BLaER1 treated with 17β-estradiol and CSF1 and Interleukin-3, amounts not matched to agents 10 nM and 100 nM (cell line): Measurements from ENCODE around the gene SMARCB1.

Source experiments
- H3K27ac ChIP-seq, 11 experiments: shearing (Covaris generic); formaldehyde crosslinking; 2 replicates each; pipeline ENCODE4 v1.8.1; 2022
- H3K27me3 ChIP-seq, 11 experiments: shearing (Covaris generic); formaldehyde crosslinking; 2 replicates each; pipeline ENCODE4 v1.8.1; 2022
- H3K36me3 ChIP-seq, 11 experiments: shearing (Covaris generic); formaldehyde crosslinking; 2 replicates each; pipeline ENCODE4 v1.8.1; 2022
- H3K4me1 ChIP-seq, 10 experiments: shearing (Covaris generic); formaldehyde crosslinking; 2 replicates each; pipeline ENCODE4 v1.8.1; 2022
- H3K4me2 ChIP-seq, 11 experiments: shearing (Covaris generic); formaldehyde crosslinking; 2 replicates each; pipeline ENCODE4 v1.8.1; 2022
- H3K4me3 ChIP-seq, 10 experiments: shearing (Covaris generic); formaldehyde crosslinking; 2 replicates each; pipeline ENCODE4 v1.8.1; 2022
- H3K9ac ChIP-seq, 11 experiments: shearing (Covaris generic); formaldehyde crosslinking; 2 replicates each; pipeline ENCODE4 v1.8.1; 2022
- H3K9me3 ChIP-seq, 11 experiments: shearing (Covaris generic); formaldehyde crosslinking; replicated peaks in 1 of 11; 2 replicates each; pipeline ENCODE4 v1.8.1; 2022
- H4K20me1 ChIP-seq, 11 experiments: shearing (Covaris generic); formaldehyde crosslinking; 2 replicates each; pipeline ENCODE4 v1.8.1; 2022
- Cebpa-rat ChIP-seq, 11 experiments: shearing (Covaris generic); IDR thresholded peaks; 2 replicates each; pipeline ENCODE4 v1.8.1; 2022

Gene SMARCB1

GRCh38 chr22:23875801-23876200 is 89.0 kb downstream of the SMARCB1 start:
- H3K27me3 ChIP-seq: no peaks in the 10 kb centered on the region
- TF ChIP-seq Cebpa-rat (IDR thresholded peaks at IDR 0.05): no peak
- H3K4me3 ChIP-seq: no peak overlapping the region
- no peak overlapping the region for H3K27ac ChIP-seq
- H3K4me2 ChIP-seq: peak overlapping the region in 2 of 11 experiments; percentile 77 to 80; a peak in 1 of 22 replicates
- H3K9ac ChIP-seq: no peak overlapping the region
- no peaks in the 10 kb centered on the region for H4K20me1 ChIP-seq
- peaks cover 0 to 12% (median 8%) of the 10 kb centered on the region in 11 experiments; a peak in 10 of 22 replicates for H3K9me3 ChIP-seq
- H3K36me3 ChIP-seq: peaks cover 11 to 43% (median 37%) of the 10 kb centered on the region in 11 experiments; a peak in 21 of 22 replicates
- H3K4me1 ChIP-seq: peaks cover 7 to 33% (median 19%) of the 10 kb centered on the region in 10 experiments; a peak in 19 of 20 replicates

DNA sequence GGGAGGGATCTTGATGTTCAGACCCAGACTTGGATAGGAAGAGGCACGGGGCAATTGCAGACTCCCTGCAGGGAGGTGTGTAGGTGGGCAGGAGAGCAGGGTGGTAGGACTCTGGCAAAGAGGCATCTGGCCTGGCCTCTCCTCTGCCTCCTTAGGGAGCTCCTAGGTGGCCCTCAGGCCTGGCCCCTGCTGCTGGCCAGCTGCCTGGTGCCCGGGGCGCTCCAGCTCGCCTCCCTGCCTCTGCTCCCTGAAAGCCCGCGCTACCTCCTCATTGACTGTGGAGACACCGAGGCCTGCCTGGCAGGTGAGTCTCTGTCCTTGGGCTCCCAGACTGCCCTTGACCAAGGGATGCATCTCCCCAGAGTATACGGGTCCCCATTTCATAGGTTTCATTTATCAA is 90.8 kb downstream of the SMARCB1 start:
- TF ChIP-seq Cebpa-rat (IDR thresholded peaks at IDR 0.05): no peak
- no peak overlapping the region for H3K9ac ChIP-seq
- H3K4me1 ChIP-seq: peaks cover 7 to 33% (median 19%) of the 10 kb centered on the region in 10 experiments; a peak in 19 of 20 replicates
- H4K20me1 ChIP-seq: no peaks in the 10 kb centered on the region
- no peaks in the 10 kb centered on the region for H3K27me3 ChIP-seq
- peaks cover 0 to 12% (median 8%) of the 10 kb centered on the region in 11 experiments; a peak in 10 of 22 replicates for H3K9me3 ChIP-seq
- no peak overlapping the region for H3K4me3 ChIP-seq
- H3K27ac ChIP-seq: no peak overlapping the region
- no peak overlapping the region for H3K4me2 ChIP-seq
- H3K36me3 ChIP-seq: peaks cover 11 to 43% (median 37%) of the 10 kb centered on the region in 11 experiments; a peak in 21 of 22 replicates

- peaks cover 11 to 43% (median 38%) of the 10 kb centered on the region in 11 experiments; a peak in 21 of 22 replicates for H3K36me3 ChIP-seq
- H3K4me2 ChIP-seq: no peak overlapping the region
- H3K4me1 ChIP-seq: peaks cover 7 to 33% (median 19%) of the 10 kb centered on the region in 10 experiments; a peak in 19 of 20 replicates
- TF ChIP-seq Cebpa-rat (IDR thresholded peaks at IDR 0.05): no peak
- no peak overlapping the region for H3K9ac ChIP-seq
- H3K27me3 ChIP-seq: no peaks in the 10 kb centered on the region
- no peak overlapping the region for H3K4me3 ChIP-seq
- peaks cover 0 to 12% (median 8%) of the 10 kb centered on the region in 11 experiments; a peak in 10 of 22 replicates for H3K9me3 ChIP-seq
- no peak overlapping the region for H3K27ac ChIP-seq
- no peaks in the 10 kb centered on the region for H4K20me1 ChIP-seq
These were observed 91.5 kb downstream of the SMARCB1 start for GRCh38 chr22:23878219-23878618.

GRCh38 chr22:23882370-23882769 is 95.6 kb downstream of the SMARCB1 start:
- H3K27ac ChIP-seq: no peak overlapping the region
- peaks cover 0 to 12% (median 8%) of the 10 kb centered on the region in 11 experiments; a peak in 10 of 22 replicates for H3K9me3 ChIP-seq
- H3K27me3 ChIP-seq: no peaks in the 10 kb centered on the region
- H3K36me3 ChIP-seq: peaks cover 5 to 36% (median 19%) of the 10 kb centered on the region in 11 experiments; a peak in 20 of 22 replicates
- H3K4me1 ChIP-seq: peaks cover 0 to 8% (median 0%) of the 10 kb centered on the region in 10 experiments; a peak in 3 of 20 replicates
- H4K20me1 ChIP-seq: no peaks in the 10 kb centered on the region; a peak in 1 of 22 replicates
- H3K9ac ChIP-seq: no peak overlapping the region
- H3K4me2 ChIP-seq: no peak overlapping the region
- no peak overlapping the region for H3K4me3 ChIP-seq
- TF ChIP-seq Cebpa-rat (IDR thresholded peaks at IDR 0.05): no peak

DNA sequence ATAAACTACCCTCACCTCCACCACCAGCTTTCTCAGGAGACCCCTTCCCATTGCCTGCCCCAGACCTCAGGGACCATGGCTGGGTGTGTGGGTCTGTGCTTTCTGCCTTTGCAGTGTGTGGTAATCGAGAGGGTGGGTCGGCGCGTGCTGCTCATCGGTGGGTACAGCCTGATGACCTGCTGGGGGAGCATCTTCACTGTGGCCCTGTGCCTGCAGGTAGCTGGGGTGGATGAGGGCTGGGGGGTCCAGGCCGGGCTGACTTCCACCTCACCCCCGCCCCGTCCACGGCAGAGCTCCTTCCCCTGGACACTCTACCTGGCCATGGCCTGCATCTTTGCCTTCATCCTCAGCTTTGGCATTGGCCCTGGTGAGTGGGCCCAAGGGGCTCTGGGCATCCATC is 96.9 kb downstream of the SMARCB1 start:
- TF ChIP-seq Cebpa-rat (IDR thresholded peaks at IDR 0.05): no peak
- H3K4me2 ChIP-seq: no peak overlapping the region
- H3K9ac ChIP-seq: no peak overlapping the region
- H3K27ac ChIP-seq: no peak overlapping the region
- no peaks in the 10 kb centered on the region; a peak in 1 of 22 replicates for H4K20me1 ChIP-seq
- peaks cover 0 to 13% (median 7%) of the 10 kb centered on the region in 10 experiments; a peak in 14 of 20 replicates for H3K4me1 ChIP-seq
- H3K27me3 ChIP-seq: no peaks in the 10 kb centered on the region
- peaks cover 0 to 12% (median 8%) of the 10 kb centered on the region in 11 experiments; a peak in 10 of 22 replicates for H3K9me3 ChIP-seq
- peaks cover 0 to 25% (median 8%) of the 10 kb centered on the region in 11 experiments; a peak in 11 of 22 replicates for H3K36me3 ChIP-seq
- H3K4me3 ChIP-seq: no peak overlapping the region

DNA sequence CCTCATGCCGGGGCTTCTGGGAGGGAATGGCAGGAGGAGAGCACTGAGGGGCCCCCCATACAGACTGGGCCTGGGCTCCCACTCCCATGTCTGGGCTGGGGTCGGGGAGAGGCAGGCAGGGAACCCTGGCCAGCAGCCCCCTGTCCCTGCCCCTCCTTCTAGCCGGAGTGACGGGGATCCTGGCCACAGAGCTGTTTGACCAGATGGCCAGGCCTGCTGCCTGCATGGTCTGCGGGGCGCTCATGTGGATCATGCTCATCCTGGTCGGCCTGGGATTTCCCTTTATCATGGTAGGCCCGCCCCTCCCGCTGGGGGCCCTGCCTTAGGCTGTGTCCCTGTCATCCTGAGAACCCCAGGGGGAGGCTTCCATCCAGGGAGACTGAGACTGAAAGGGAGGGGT is 97.4 kb downstream of the SMARCB1 start:
- Histone ChIP-seq H3K9ac (no peak overlapping the region), H3K4me2 (no peak overlapping the region), H3K4me1 (peaks cover 0 to 16% (median 8%) of the 10 kb centered on the region in 10 experiments; a peak in 14 of 20 replicates), H3K27ac (0 out of 22 replicates have a peak overlapping the region, but pooled peaks of 1 of the 11 experiments have one; percentile 1), H3K9me3 (peaks cover 0 to 12% (median 8%) of the 10 kb centered on the region in 11 experiments; a peak in 10 of 22 replicates), H4K20me1 (no peaks in the 10 kb centered on the region; a peak in 1 of 22 replicates), H3K36me3 (peaks cover 0 to 21% (median 7%) of the 10 kb centered on the region in 11 experiments; a peak in 10 of 22 replicates), H3K27me3 (no peaks in the 10 kb centered on the region), H3K4me3 (no peak overlapping the region)
- no peak for TF ChIP-seq Cebpa-rat (IDR thresholded peaks at IDR 0.05)
